Measurements from ENCODE around the gene DIDO1. TPM values are rescaled to one million over a fixed set of nuclear protein-coding genes. Genes with fewer than 3 reads are reported as not detected.

Gene DIDO1
- total and polyA plus RNA-seq, 9 of the 15 experiments (the other 6 are each of a cell fraction or from before 2014, with no cell fraction given): 4.4 to 46.8 (median 31.2) TPM

GRCh38 chr20:62959998-62960436 lies 33.7 kb upstream of the DIDO1 start (continued):
- TF ChIP-seq ARID3B (CRISPR knock-in tag; IDR thresholded peaks at IDR 0.05; ENCODE audit: borderline replicate concordance): no peak

GRCh38 chr20:62959101-62959971 lies 33.0 kb upstream of the DIDO1 start:
- Histone ChIP-seq H3K4me1 (replicated peaks in 1 of 2; ENCODE audit: control insufficient read depth in 2 of 2, insufficient read depth in 2 of 2, low read length in 2 of 2) (peaks cover 0 to 62% of the 10 kb centered on the region in 2 experiments; a peak in 2 of 5 replicates), H3K36me3 (ENCODE audit: control insufficient read depth, insufficient read depth, low read length) (no peaks in the 10 kb centered on the region), H3K9me3 (replicated peaks; ENCODE audit: control insufficient read depth, insufficient read depth, low read depth, low read length) (no peaks in the 10 kb centered on the region), H2AFZ (ENCODE audit: low read depth, low read length) (no peak overlapping the region), H3K9me1 (ENCODE audit: control insufficient read depth, insufficient read depth, low read length) (no peaks in the 10 kb centered on the region), H3K79me2 (ENCODE audit: control insufficient read depth, insufficient read depth, low read length) (no peaks in the 10 kb centered on the region), H4K20me1 (replicated peaks; ENCODE audit: control insufficient read depth, insufficient read depth, low read length) (peaks cover 17% of the 10 kb centered on the region), H3K27me3 (ENCODE audit: control insufficient read depth in 2 of 2, insufficient read depth in 2 of 2, low read length in 2 of 2) (peaks cover 53 to 87% of the 10 kb centered on the region in 2 experiments), H3K27ac (ENCODE audit: extremely low read depth, low read depth, low read length) (no peak overlapping the region), H3K4me3 (no peak overlapping the region), H3K4me2 (ENCODE audit: insufficient read depth, low read length) (no peak overlapping the region), H3K9ac (ENCODE audit: insufficient read depth in 1 of 2, low read depth in 2 of 2, low read length in 2 of 2) (peak overlapping the region in 1 of 2 experiments; percentile 26; a peak in 1 of 4 replicates)
- no peak for DNase-seq (ENCODE audit: extremely low read depth in 1 of 4, low spot score in 3 of 4)
- ChIA-PET CTCF (ENCODE audit: low intra/inter-chr PET ratio) (no interaction called here), POLR2A (interaction anchor here (1.5 kb wide), 1 partner anchor 8 kb away, joined by 6 read pairs; no protein-coding TSS in a partner anchor)
- in situ Hi-C loops (cut with MboI) (no loop called here), intact Hi-C loops (cut with micrococcal nuclease) (no loop called here)
- peak; percentile 25; the same call in 1 of the 3 replicates for ATAC-seq
- FAIRE-seq: no peak
- no peak for TF ChIP-seq ARNT (IDR thresholded peaks at IDR 0.05)
- peak in 1 of 2 experiments; percentile 51 for TF ChIP-seq E2F6 (IDR thresholded peaks at IDR 0.05; ENCODE audit: borderline replicate concordance in 1 of 2, extremely low read depth in 1 of 2, insufficient read depth in 1 of 2, insufficient read length in 1 of 2, low read depth in 1 of 2, low read length in 1 of 2, poor library complexity in 1 of 2, severe bottlenecking in 1 of 2)
- no TSS peak for BruUV-seq (replicated peaks)
- 8% methylated on average over 42 of the region's 43 CpGs for WGBS (ENCODE audit: insufficient coverage, low coverage, missing lambda C conversion rate)

Measured in K562 (cell line).